GM21390 (cell line): ENCODE data around the gene WNT1.

ENCODE experiments used
- ATAC-seq: cut with Tn5 transposase; IDR thresholded peaks from one replicate; pipeline ENCODE4 v1.9.1; 2021; ENCODE audit not compliant: unreplicated experiment

Gene WNT1

GRCh38 chr12:48978291-48978740 lies at the start of gene WNT1:
Gene WNT1 (plus strand): TSS chr12:48978322. CDS start chr12:48978651, 329 bp downstream.
- ATAC-seq = no peak

GRCh38 chr12:48929551-48929950 lies 48.6 kb upstream of the WNT1 start:
- no peak for ATAC-seq

- no peak for ATAC-seq
Measured at GRCh38 chr12:48930475-48930874, 47.6 kb upstream of the WNT1 start.

- no peak for ATAC-seq
Measured at GRCh38 chr12:48932878-48933277, 45.2 kb upstream of the WNT1 start.

GRCh38 chr12:48933664-48934311 lies 44.3 kb upstream of the WNT1 start:
- ATAC-seq = no peak

GRCh38 chr12:48934312-48934706 lies 43.8 kb upstream of the WNT1 start:
- no peak for ATAC-seq

- ATAC-seq = no peak
Measured at GRCh38 chr12:48936379-48936979, 41.6 kb upstream of the WNT1 start.

- no peak for ATAC-seq
Measured at GRCh38 chr12:48937170-48937569, 41.0 kb upstream of the WNT1 start.

GRCh38 chr12:48938805-48939204 lies 39.3 kb upstream of the WNT1 start:
- no peak for ATAC-seq

- no peak for ATAC-seq
Measured at GRCh38 chr12:48940181-48940580, 37.9 kb upstream of the WNT1 start.

- no peak for ATAC-seq
Measured at GRCh38 chr12:48943221-48943620, 34.9 kb upstream of the WNT1 start.

GRCh38 chr12:48946205-48946604 lies 31.9 kb upstream of the WNT1 start:
- no peak for ATAC-seq

- no peak for ATAC-seq
Measured at GRCh38 chr12:48946943-48947342, 31.2 kb upstream of the WNT1 start.

- ATAC-seq = no peak
Measured at GRCh38 chr12:48947727-48948126, 30.4 kb upstream of the WNT1 start.

GRCh38 chr12:48952691-48953090 lies 25.4 kb upstream of the WNT1 start:
- ATAC-seq = no peak

- ATAC-seq = no peak
Measured at GRCh38 chr12:48954061-48954460, 24.1 kb upstream of the WNT1 start.

- no peak for ATAC-seq
Measured at GRCh38 chr12:48954841-48955501, 23.2 kb upstream of the WNT1 start.

- ATAC-seq = peak; percentile 15
Measured at GRCh38 chr12:48956279-48957140, 21.6 kb upstream of the WNT1 start.

GRCh38 chr12:48957141-48958048 lies 20.7 kb upstream of the WNT1 start, which contains the start of gene ARF3:
Gene ARF3 (minus strand): TSS chr12:48957487. CDS start chr12:48941095, 16,392 bp downstream.
- ATAC-seq = peak; percentile 88

GRCh38 chr12:48958049-48958388 lies 20.1 kb upstream of the WNT1 start:
- ATAC-seq = no peak
